Hepatocyte (in vitro differentiated cells): ENCODE measurements around the gene SLC26A11. TPM values are rescaled to one million over a fixed set of nuclear protein-coding genes. Genes with fewer than 3 reads are reported as not detected.

ENCODE experiments used
- DNase-seq: peaks from one replicate; pipeline ENCODE4 v3.0.0-alpha.2; 2016; ENCODE audit warnings: low spot score
- H2AFZ ChIP-seq: fragments of 200-600 bp; sonication (generic); 2 replicates; pipeline ENCODE4 v1.6.0; 2016; ENCODE audit warnings: antibody characterized with exemption, mild to moderate bottlenecking
- H3K27ac ChIP-seq: fragments of 200-600 bp; sonication (generic); 2 replicates; pipeline ENCODE4 v1.5.1; 2016; ENCODE audit warnings: mild to moderate bottlenecking
- H3K27me3 ChIP-seq: fragments of 200-600 bp; sonication (generic); 2 replicates; pipeline ENCODE4 v1.6.1; 2016
- H3K36me3 ChIP-seq: fragments of 200-600 bp; sonication (generic); replicated peaks from 2 replicates; pipeline ENCODE4 v1.5.1; 2016; ENCODE audit warnings: low read depth; ENCODE audit not compliant: insufficient read depth
- H3K4me1 ChIP-seq: fragments of 200-600 bp; sonication (generic); 2 replicates; pipeline ENCODE4 v1.5.1; 2016; ENCODE audit warnings: mild to moderate bottlenecking, moderate library complexity; ENCODE audit not compliant: insufficient read depth
- H3K4me2 ChIP-seq: fragments of 200-600 bp; sonication (generic); 2 replicates; pipeline ENCODE4 v1.6.0; 2016
- H3K4me3 ChIP-seq: fragments of 200-600 bp; sonication (generic); 2 replicates; pipeline ENCODE4 v1.5.1; 2016; ENCODE audit warnings: mild to moderate bottlenecking
- H3K79me2 ChIP-seq: fragments of 200-600 bp; sonication (generic); 2 replicates; pipeline ENCODE4 v1.6.0; 2017; ENCODE audit warnings: mild to moderate bottlenecking
- H3K9me2 ChIP-seq: fragments of 200-600 bp; sonication (generic); replicated peaks from 2 replicates; pipeline ENCODE4 v1.6.0; 2017; ENCODE audit warnings: mild to moderate bottlenecking; ENCODE audit not compliant: insufficient read depth
- H3K9me3 ChIP-seq: fragments of 200-600 bp; sonication (generic); 2 replicates; pipeline ENCODE4 v1.5.1; 2016; ENCODE audit warnings: low read depth, mild to moderate bottlenecking
- H4K20me1 ChIP-seq: fragments of 200-600 bp; sonication (generic); 2 replicates; pipeline ENCODE4 v1.6.0; 2016; ENCODE audit warnings: mild to moderate bottlenecking; ENCODE audit not compliant: insufficient read depth, poor library complexity, severe bottlenecking
- EZH2 ChIP-seq: fragments of 200-600 bp; sonication (generic); IDR thresholded peaks from 2 replicates; pipeline ENCODE4 v1.6.1; 2016; ENCODE audit warnings: antibody characterized with exemption, mild to moderate bottlenecking, borderline replicate concordance
- EZH2phosphoT487 ChIP-seq: fragments of 200-600 bp; sonication (generic); IDR thresholded peaks from one replicate; pipeline ENCODE4 v1.6.1; 2018; ENCODE audit warnings: antibody characterized with exemption, mild to moderate bottlenecking, low read depth, moderate library complexity; ENCODE audit not compliant: unreplicated experiment, severe bottlenecking
- WGBS: methylation state at CpG from one replicate; pipeline ENCODE4 v1.1.6; 2016; ENCODE audit warnings: low lambda C conversion rate; ENCODE audit errors: missing lambda C conversion rate; 5-methylcytosine and 5-hydroxymethylcytosine counted together
- polyA plus RNA-seq: library from polyadenylated mRNA; unstranded; fragments of >200 nt; fragmentation: Nextera tagmentation; extraction: Ambion mirVana; gene quantifications from 2 replicates; pipeline ENCODE4 v1.2.1, GENCODE V29; 2016
- total RNA-seq: library from RNA; depleted of rRNA; stranded (reverse); fragments of >200 nt; gene quantifications from 2 replicates; pipeline ENCODE4 v1.2.3, GENCODE V29; 2014
- TF ChIP-seq, protein P1 (sequence below): fragments of 200-600 bp; sonication (generic); IDR thresholded peaks from 2 replicates; pipeline ENCODE4 v1.5.1; 2016; ENCODE audit warnings: antibody characterized with exemption, mild to moderate bottlenecking; ENCODE audit not compliant: poor library complexity

The SLC26A11 gene
- total and polyA plus RNA-seq, 2 experiments from 2014 or later = 17.5 to 24.9 TPM

DNA sequence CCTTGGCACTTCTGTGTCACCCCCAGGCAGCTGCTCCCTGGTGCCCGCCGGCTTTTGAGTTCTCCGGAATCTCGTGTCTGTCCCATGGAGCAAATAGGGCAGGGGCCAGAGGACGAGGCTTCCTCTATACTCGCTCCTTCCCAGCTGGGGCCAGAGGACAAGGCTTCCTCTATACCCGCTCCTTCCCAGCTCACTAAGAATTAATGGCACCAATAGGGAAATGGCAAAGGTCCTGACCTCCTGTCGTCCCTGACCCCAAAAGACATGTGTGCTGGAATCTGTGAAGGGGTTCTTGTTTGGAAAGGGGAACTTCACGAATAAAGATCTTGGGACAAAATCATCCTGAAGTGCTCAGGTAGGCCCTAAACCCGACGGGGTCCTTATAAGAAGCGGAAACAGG is 7.7 kb upstream of the SLC26A11 start:
- H3K36me3 ChIP-seq = no peaks in the 10 kb centered on the region
- H2AFZ ChIP-seq = no peak overlapping the region
- no peak for TF ChIP-seq EZH2phosphoT487
- no peak for TF ChIP-seq EZH2
- TF ChIP-seq, protein P1, sequence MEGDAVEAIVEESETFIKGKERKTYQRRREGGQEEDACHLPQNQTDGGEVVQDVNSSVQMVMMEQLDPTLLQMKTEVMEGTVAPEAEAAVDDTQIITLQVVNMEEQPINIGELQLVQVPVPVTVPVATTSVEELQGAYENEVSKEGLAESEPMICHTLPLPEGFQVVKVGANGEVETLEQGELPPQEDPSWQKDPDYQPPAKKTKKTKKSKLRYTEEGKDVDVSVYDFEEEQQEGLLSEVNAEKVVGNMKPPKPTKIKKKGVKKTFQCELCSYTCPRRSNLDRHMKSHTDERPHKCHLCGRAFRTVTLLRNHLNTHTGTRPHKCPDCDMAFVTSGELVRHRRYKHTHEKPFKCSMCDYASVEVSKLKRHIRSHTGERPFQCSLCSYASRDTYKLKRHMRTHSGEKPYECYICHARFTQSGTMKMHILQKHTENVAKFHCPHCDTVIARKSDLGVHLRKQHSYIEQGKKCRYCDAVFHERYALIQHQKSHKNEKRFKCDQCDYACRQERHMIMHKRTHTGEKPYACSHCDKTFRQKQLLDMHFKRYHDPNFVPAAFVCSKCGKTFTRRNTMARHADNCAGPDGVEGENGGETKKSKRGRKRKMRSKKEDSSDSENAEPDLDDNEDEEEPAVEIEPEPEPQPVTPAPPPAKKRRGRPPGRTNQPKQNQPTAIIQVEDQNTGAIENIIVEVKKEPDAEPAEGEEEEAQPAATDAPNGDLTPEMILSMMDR = no peak
- no peak overlapping the region for H3K27ac ChIP-seq
- WGBS = 97% methylated on average over 12 of the region's 12 CpGs
- no peaks in the 10 kb centered on the region for H3K4me1 ChIP-seq
- H4K20me1 ChIP-seq = no peaks in the 10 kb centered on the region
- no peaks in the 10 kb centered on the region for H3K9me3 ChIP-seq
- no peaks in the 10 kb centered on the region for H3K27me3 ChIP-seq
- no peak overlapping the region for H3K4me3 ChIP-seq
- no peak for DNase-seq
- H3K4me2 ChIP-seq = no peak overlapping the region
- no peaks in the 10 kb centered on the region for H3K9me2 ChIP-seq
- H3K79me2 ChIP-seq = no peaks in the 10 kb centered on the region

DNA sequence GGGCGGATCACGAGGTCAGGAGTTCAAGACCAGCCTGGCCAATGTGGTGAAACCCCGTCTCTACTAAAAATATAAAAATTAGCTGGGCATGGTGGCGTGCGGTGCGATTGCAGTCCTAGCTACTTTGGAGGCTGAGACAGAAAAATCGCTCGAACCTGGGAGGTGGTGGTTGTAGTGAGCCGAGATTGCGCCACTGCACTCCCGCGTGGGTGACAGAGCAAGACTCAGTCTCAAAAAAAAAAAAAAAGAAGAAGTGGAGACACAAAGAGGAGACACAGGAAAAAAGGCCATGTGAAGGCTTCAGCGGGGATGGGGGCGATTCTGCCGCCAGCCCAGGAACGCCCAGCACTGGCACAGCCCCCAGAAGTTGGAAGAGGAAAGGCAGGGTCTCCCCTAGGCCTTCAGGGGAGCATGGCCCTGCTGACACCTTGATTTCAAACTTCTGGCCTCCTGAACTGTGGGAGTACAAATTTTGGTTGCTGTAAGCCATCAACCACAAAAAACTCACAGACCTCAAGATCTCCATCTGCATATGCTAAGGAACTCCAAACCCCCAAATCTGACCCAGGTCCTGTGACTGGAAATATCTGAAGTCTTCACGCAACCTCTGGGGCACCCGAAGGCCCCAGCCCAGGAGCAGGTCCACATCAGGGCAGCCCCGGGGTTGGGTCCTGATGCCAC is 7.1 kb upstream of the SLC26A11 start:
- H2AFZ ChIP-seq = no peak overlapping the region
- no peak overlapping the region for H3K4me2 ChIP-seq
- H3K9me2 ChIP-seq = no peaks in the 10 kb centered on the region
- H3K36me3 ChIP-seq = no peaks in the 10 kb centered on the region
- H3K27me3 ChIP-seq = no peaks in the 10 kb centered on the region
- no peak overlapping the region for H3K27ac ChIP-seq
- no peaks in the 10 kb centered on the region for H3K4me1 ChIP-seq
- peaks cover 2% of the 10 kb centered on the region for H3K79me2 ChIP-seq
- WGBS = 96% methylated on average over 19 of the region's 19 CpGs
- no peaks in the 10 kb centered on the region for H3K9me3 ChIP-seq
- TF ChIP-seq EZH2phosphoT487 = no peak
- TF ChIP-seq, protein P1 = no peak
- TF ChIP-seq EZH2 = no peak
- H4K20me1 ChIP-seq = no peaks in the 10 kb centered on the region
- no peak overlapping the region for H3K4me3 ChIP-seq
- DNase-seq = no peak

DNA sequence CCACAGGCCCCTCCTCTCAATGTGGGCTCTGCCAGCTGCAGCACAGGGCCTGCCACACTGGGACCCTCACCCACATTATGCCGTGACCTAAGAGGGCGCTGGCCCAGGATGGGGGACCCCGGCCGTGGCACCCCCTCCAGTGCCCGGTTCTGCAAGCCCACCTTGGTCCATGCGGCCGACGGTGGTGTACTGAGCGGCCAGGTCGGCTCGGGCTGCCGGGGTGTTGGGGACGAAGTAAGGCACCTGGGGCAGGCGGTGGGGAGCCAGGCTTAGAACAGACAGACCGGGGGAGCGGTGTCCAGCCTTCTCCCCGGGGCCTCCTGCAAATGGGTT is 6.6 kb upstream of the SLC26A11 start:
- H3K4me3 ChIP-seq = no peak overlapping the region
- no peaks in the 10 kb centered on the region for H3K9me3 ChIP-seq
- H3K36me3 ChIP-seq = no peaks in the 10 kb centered on the region
- WGBS = 95% methylated on average over 14 of the region's 17 CpGs
- DNase-seq = no peak
- H3K27me3 ChIP-seq = no peaks in the 10 kb centered on the region
- no peak overlapping the region for H2AFZ ChIP-seq
- no peaks in the 10 kb centered on the region for H3K9me2 ChIP-seq
- TF ChIP-seq EZH2phosphoT487 (no peak), EZH2 (no peak)
- TF ChIP-seq, protein P1 = no peak
- H4K20me1 ChIP-seq = no peaks in the 10 kb centered on the region
- no peak overlapping the region for H3K4me2 ChIP-seq
- H3K79me2 ChIP-seq = peaks cover 7% of the 10 kb centered on the region
- peaks cover under 1% of the 10 kb centered on the region for H3K4me1 ChIP-seq
- no peak overlapping the region for H3K27ac ChIP-seq
